PFSK-1 (cell line): ENCODE results near the gene CTBP1.

Experiments used
- FOXP2 ChIP-seq: optimal IDR thresholded peaks from 2 replicates; pipeline ENCODE3; 2011; ENCODE audit warnings: borderline replicate concordance, control low read depth, inconsistent platforms; ENCODE audit not compliant: insufficient read depth; ENCODE audit errors: extremely low read length, extremely low read depth
- POLR2AphosphoS5 ChIP-seq: IDR thresholded peaks from 2 replicates; pipeline ENCODE4 v1.6.1; 2012; ENCODE audit warnings: low read depth, mild to moderate bottlenecking, control low read depth, low read length, moderate library complexity
- REST ChIP-seq, 2 experiments: IDR thresholded peaks; 2 replicates each; pipeline versions ENCODE4 v1.6.1 to v1.8.0; 2011 to 2012; ENCODE audit warnings: low read depth in 2 of 2, low read length in 2 of 2, control low read depth in 1 of 2, inconsistent platforms in 1 of 2, mild to moderate bottlenecking in 1 of 2, moderate library complexity in 1 of 2; ENCODE audit not compliant: insufficient read depth in 1 of 2
- SIN3A ChIP-seq: IDR thresholded peaks from 2 replicates; pipeline ENCODE4 v1.6.1; 2012; ENCODE audit warnings: mild to moderate bottlenecking, low read length, moderate library complexity, borderline replicate concordance; ENCODE audit not compliant: insufficient read depth
- TAF1 ChIP-seq: IDR thresholded peaks from 2 replicates; pipeline ENCODE4 v1.6.1; 2012; ENCODE audit warnings: low read length, control low read depth, borderline replicate concordance; ENCODE audit not compliant: insufficient read depth

CTBP1 gene

GRCh38 chr4:1232661-1233621 lies 16.0 kb downstream of the CTBP1 start:
- TF ChIP-seq SIN3A (peak; percentile 97), POLR2AphosphoS5 (peak; percentile 37; the same call in 1 of the 2 replicates), FOXP2 (no peak), TAF1 (no peak), REST (IDR thresholded peaks at IDR 0.05; ENCODE audit: insufficient read depth in 1 of 2, low read depth in 2 of 2, low read length in 2 of 2) (peak; percentile 30 to 61; a peak in 2 of 4 replicates)

- TF ChIP-seq REST (IDR thresholded peaks at IDR 0.05; ENCODE audit: insufficient read depth in 1 of 2, low read depth in 2 of 2, low read length in 2 of 2), result no peak
- no peak for TF ChIP-seq TAF1
- TF ChIP-seq POLR2AphosphoS5, result no peak
- TF ChIP-seq FOXP2, result no peak
- TF ChIP-seq SIN3A, result no peak
Observed at GRCh38 chr4:1231637-1232360, 17.1 kb downstream of the CTBP1 start.

- no peak for TF ChIP-seq FOXP2
- TF ChIP-seq POLR2AphosphoS5, result no peak
- TF ChIP-seq SIN3A, result no peak
- no peak for TF ChIP-seq REST (IDR thresholded peaks at IDR 0.05; ENCODE audit: insufficient read depth in 1 of 2, low read depth in 2 of 2, low read length in 2 of 2)
- TF ChIP-seq TAF1, result no peak
Observed at GRCh38 chr4:1230971-1231636, 17.8 kb downstream of the CTBP1 start.

- TF ChIP-seq POLR2AphosphoS5 (no peak), REST (IDR thresholded peaks at IDR 0.05; ENCODE audit: insufficient read depth in 1 of 2, low read depth in 2 of 2, low read length in 2 of 2) (no peak), FOXP2 (no peak), SIN3A (no peak), TAF1 (no peak)
Observed at GRCh38 chr4:1230316-1230715, 18.6 kb downstream of the CTBP1 start.
